H1 (cell line): ENCODE data around the gene MATR3. TPM values are rescaled to one million over a fixed set of nuclear protein-coding genes. Genes with fewer than 3 reads are reported as not detected.

Source experiments
- CTCF ChIA-PET: fragments of 300-600 bp; sonication (Branson Sonifier 250); formaldehyde crosslinking; loops from one replicate; lab custom pipeline; 2021; ENCODE audit not compliant: partially characterized antibody; lab: Charles Lee
- POLR2A ChIA-PET: fragments of 300-600 bp; sonication (Branson Sonifier 250); formaldehyde crosslinking; loops from one replicate; lab custom pipeline; 2021; ENCODE audit warnings: inconsistent platforms; ENCODE audit not compliant: partially characterized antibody; lab: Charles Lee
- DNase-seq, 2 experiments: peaks; one replicate each; pipeline versions ENCODE4 v3.0.0 to v3.0.0-alpha.2; 2010 to 2022; ENCODE audit warnings: low spot score in 2 of 2, low read depth in 1 of 2, mixed read lengths in 1 of 2
- FAIRE-seq: peaks from 2 replicates; lab custom pipeline; 2011; peaks lifted over from hg19 to GRCh38; lab: Jason Lieb, UNC
- H2AFZ ChIP-seq: 2 replicates; pipeline ENCODE4 v1.8.1; 2012; ENCODE audit warnings: low read length, inconsistent platforms
- H2AK5ac ChIP-seq: 2 replicates; pipeline ENCODE4 v1.6.1; 2013; ENCODE audit warnings: low read depth, low read length
- H2BK120ac ChIP-seq: replicated peaks from 2 replicates; pipeline ENCODE3; 2013; ENCODE audit warnings: low read depth, low read length, inconsistent platforms
- H2BK12ac ChIP-seq: 2 replicates; pipeline ENCODE4 v1.6.1; 2013; ENCODE audit warnings: low read depth, low read length
- H2BK15ac ChIP-seq: 2 replicates; pipeline ENCODE4 v1.6.1; 2013; ENCODE audit warnings: low read length
- H2BK20ac ChIP-seq: 2 replicates; pipeline ENCODE4 v1.6.1; 2013; ENCODE audit warnings: low read length
- H2BK5ac ChIP-seq: 2 replicates; pipeline ENCODE4 v1.6.1; 2013; ENCODE audit warnings: low read depth, low read length
- H3K14ac ChIP-seq: 2 replicates; pipeline ENCODE4 v1.6.1; 2013; ENCODE audit warnings: inconsistent platforms; ENCODE audit not compliant: insufficient read length
- H3K18ac ChIP-seq: 2 replicates; pipeline ENCODE4 v1.6.1; 2013; ENCODE audit warnings: low read length; ENCODE audit errors: extremely low read depth
- H3K23ac ChIP-seq: 2 replicates; pipeline ENCODE4 v1.6.1; 2013; ENCODE audit warnings: inconsistent platforms; ENCODE audit not compliant: insufficient read length
- H3K23me2 ChIP-seq: 2 replicates; pipeline ENCODE4 v1.6.1; 2013; ENCODE audit warnings: low read depth, low read length
- H3K27ac ChIP-seq: 2 replicates; pipeline ENCODE4 v1.6.1; 2011; ENCODE audit warnings: low read depth, low read length, inconsistent platforms
- H3K27me3 ChIP-seq, 4 experiments: replicated peaks in 1 of 4; 1 replicate in 1 of 4; 2 replicates in 3 of 4; pipeline versions ENCODE4 v1.6.1 to v1.8.1; 2011 to 2013; ENCODE audit warnings: low read length in 3 of 4, mild to moderate bottlenecking in 3 of 4, inconsistent platforms in 2 of 4, mixed read lengths in 2 of 4, moderate library complexity in 1 of 4; ENCODE audit not compliant: control insufficient read depth in 3 of 4, insufficient read depth in 3 of 4; ENCODE audit errors: extremely low read depth in 1 of 4
- H3K36me3 ChIP-seq, 4 experiments: 2 replicates each; pipeline versions ENCODE4 v1.6.1 to v1.8.1; 2011 to 2013; ENCODE audit warnings: mild to moderate bottlenecking in 4 of 4, low read length in 3 of 4, moderate library complexity in 2 of 4, control low read depth in 1 of 4, inconsistent platforms in 1 of 4; ENCODE audit not compliant: insufficient read depth in 4 of 4, control insufficient read depth in 2 of 4
- H3K4ac ChIP-seq: replicated peaks from 2 replicates; pipeline ENCODE3; 2013; ENCODE audit warnings: low read length, low read depth, mixed read lengths, inconsistent platforms; ENCODE audit not compliant: insufficient read length
- H3K4me1 ChIP-seq, 4 experiments: replicated peaks in 1 of 4; 1 replicate in 1 of 4; 2 replicates in 3 of 4; pipeline versions ENCODE4 v1.6.1 to v1.8.1; 2011 to 2013; ENCODE audit warnings: low read length in 3 of 4, inconsistent platforms in 2 of 4, mixed read lengths in 1 of 4; ENCODE audit not compliant: insufficient read depth in 4 of 4, control insufficient read depth in 3 of 4
- H3K4me2 ChIP-seq, 2 experiments: 2 replicates each; pipeline versions ENCODE4 v1.6.1 to v1.8.1; 2011 to 2013; ENCODE audit warnings: low read depth in 2 of 2, low read length in 2 of 2, control low read depth in 1 of 2, inconsistent platforms in 1 of 2, mild to moderate bottlenecking in 1 of 2; ENCODE audit not compliant: insufficient read depth in 1 of 2
- H3K4me3 ChIP-seq, 4 experiments: fragments of 200-600, 300-600 bp in 1 of 4; sonication (generic), shearing (Covaris generic), sonication (Bioruptor Twin) in 1 of 4; 2 replicates each; pipeline versions ENCODE4 v1.5.1 to v1.8.1; 2011 to 2016; ENCODE audit warnings: low read length in 4 of 4, low read depth in 3 of 4, control low read depth in 2 of 4, inconsistent platforms in 2 of 4, mild to moderate bottlenecking in 2 of 4, mixed read lengths in 1 of 4, moderate library complexity in 1 of 4; ENCODE audit not compliant: insufficient read depth in 2 of 4; ENCODE audit errors: extremely low read depth in 1 of 4
- H3K56ac ChIP-seq: replicated peaks from 2 replicates; pipeline ENCODE3; 2013; ENCODE audit warnings: low read depth, mild to moderate bottlenecking, mixed read lengths, low read length, inconsistent platforms; ENCODE audit not compliant: insufficient read length
- H3K79me1 ChIP-seq: 2 replicates; pipeline ENCODE4 v1.6.1; 2013; ENCODE audit warnings: low read depth, low read length, control low read depth
- H3K79me2 ChIP-seq, 2 experiments: 2 replicates each; pipeline versions ENCODE4 v1.6.1 to v1.8.1; 2012 to 2013; ENCODE audit warnings: low read length in 2 of 2, mild to moderate bottlenecking in 2 of 2, inconsistent platforms in 1 of 2; ENCODE audit not compliant: insufficient read depth in 2 of 2, control insufficient read depth in 1 of 2
- H3K9ac ChIP-seq, 4 experiments: replicated peaks in 1 of 4; 1 replicate in 1 of 4; 2 replicates in 3 of 4; pipeline versions ENCODE4 v1.6.1 to v1.8.1; 2011 to 2013; ENCODE audit warnings: low read depth in 3 of 4, low read length in 3 of 4, control low read depth in 2 of 4, mild to moderate bottlenecking in 2 of 4, moderate library complexity in 2 of 4, inconsistent platforms in 1 of 4; ENCODE audit errors: extremely low read depth in 1 of 4
- H3K9me3 ChIP-seq, 2 experiments: 2 replicates each; pipeline versions ENCODE4 v1.6.1 to v1.8.1; 2012 to 2013; ENCODE audit warnings: mild to moderate bottlenecking in 2 of 2, moderate library complexity in 2 of 2, control low read depth in 1 of 2, inconsistent platforms in 1 of 2, low read depth in 1 of 2, low read length in 1 of 2, mixed read lengths in 1 of 2; ENCODE audit not compliant: insufficient read depth in 2 of 2
- H4K20me1 ChIP-seq, 2 experiments: replicated peaks in 1 of 2; 2 replicates each; pipeline versions ENCODE3 to v1.8.1; 2011 to 2013; ENCODE audit warnings: inconsistent platforms in 2 of 2, low read length in 2 of 2, mild to moderate bottlenecking in 1 of 2; ENCODE audit not compliant: insufficient read depth in 2 of 2, control insufficient read depth in 1 of 2
- H4K5ac ChIP-seq: 2 replicates; pipeline ENCODE4 v1.6.1; 2013; ENCODE audit warnings: low read length, low read depth, mixed read lengths, inconsistent platforms; ENCODE audit not compliant: insufficient read length
- H4K8ac ChIP-seq: 2 replicates; pipeline ENCODE4 v1.8.0; 2013; ENCODE audit warnings: mild to moderate bottlenecking, moderate library complexity, low read length, inconsistent platforms; ENCODE audit not compliant: insufficient read depth; ENCODE audit errors: extremely low read depth
- H4K91ac ChIP-seq: replicated peaks from 2 replicates; pipeline ENCODE3; 2013; ENCODE audit warnings: low read length, mixed read lengths, inconsistent platforms; ENCODE audit not compliant: insufficient read length
- BCL11A ChIP-seq, 2 experiments: IDR thresholded peaks; one replicate each; pipeline ENCODE4 v1.6.1; 2011; ENCODE audit warnings: low read depth in 2 of 2, low read length in 2 of 2, mild to moderate bottlenecking in 2 of 2
- EGR1 ChIP-seq: IDR thresholded peaks from 2 replicates; pipeline ENCODE4 v1.6.1; 2011; ENCODE audit warnings: low read depth, low read length, borderline replicate concordance
- RNF2 ChIP-seq: fragments of 200-900, 300-1000 bp; sonication (generic); IDR thresholded peaks from 2 replicates; pipeline ENCODE4 v1.7.1; 2016; ENCODE audit warnings: borderline replicate concordance, low read depth, mild to moderate bottlenecking, antibody characterized with exemption, low read length; ENCODE audit not compliant: poor library complexity, severe bottlenecking; ENCODE audit errors: missing control alignments
- SP1 ChIP-seq: IDR thresholded peaks from 2 replicates; pipeline ENCODE4 v1.6.1; 2011; ENCODE audit warnings: low read depth, low read length
- TCF12 ChIP-seq: IDR thresholded peaks from 2 replicates; pipeline ENCODE4 v1.6.1; 2011; ENCODE audit warnings: low read depth, mild to moderate bottlenecking, low read length
- WGBS, 2 experiments: shearing (Covaris generic) in 1 of 2; methylation state at CpG; one replicate each; pipeline versions ENCODE4 v1.1.6 to v1.1.7; 2013 to 2015; ENCODE audit warnings: low lambda C conversion rate in 2 of 2, mixed read lengths in 2 of 2, inconsistent platforms in 1 of 2, low coverage in 1 of 2, missing lambda C conversion rate in 1 of 2; ENCODE audit not compliant: insufficient replicate concordance in 2 of 2, insufficient coverage in 1 of 2, insufficient read length in 1 of 2; ENCODE audit errors: extremely low coverage in 1 of 2, missing lambda C conversion rate in 1 of 2; 5-methylcytosine and 5-hydroxymethylcytosine counted together
- polyA plus RNA-seq, 7 experiments: library from polyadenylated mRNA; depleted of rRNA in 3 of 7; stranded (reverse) in 5 of 7; unstranded in 2 of 7; fragments of >200 nt in 5 of 7; fragments of 200-250 nt in 2 of 7; gene quantifications; 1 replicate in 5 of 7; 2 replicates in 1 of 7; 4 replicates in 1 of 7; pipeline versions ENCODE4 v1.2.1 to v1.2.3, GENCODE V29; 2011 to 2013; ENCODE audit warnings: missing spikeins in 2 of 7, mixed read lengths in 2 of 7
- total RNA-seq: library from RNA; stranded (reverse); fragmentation: NEBNext Ultra II Directional; extraction: Animal tissue kit (Norgen Biotek cat#: 25700); gene quantifications from 2 replicates; pipeline ENCODE4 v1.2.1, GENCODE V29; 2021

The MATR3 gene
- total and polyA plus RNA-seq, 2 of the 8 experiments (the other 6 are each of a cell fraction or from before 2014, with no cell fraction given), result 116 to 389 TPM

DNA sequence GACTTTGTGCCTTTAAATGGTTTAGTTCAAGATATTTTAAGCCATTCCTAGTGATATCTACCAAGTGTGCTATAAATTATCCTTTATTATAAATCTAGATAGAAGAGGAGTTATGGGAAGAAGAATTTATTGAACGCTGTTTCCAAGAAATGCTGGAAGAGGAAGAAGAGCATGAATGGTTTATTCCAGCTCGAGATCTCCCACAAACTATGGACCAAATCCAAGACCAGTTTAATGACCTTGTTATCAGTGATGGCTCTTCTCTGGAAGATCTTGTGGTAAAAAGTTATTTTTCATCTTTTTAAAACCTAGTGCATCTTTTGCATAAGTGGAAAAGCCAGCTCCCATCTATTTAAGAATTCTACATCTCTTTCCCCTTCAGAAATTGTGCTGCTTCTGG is 70.9 kb downstream of the MATR3 start:
- H4K91ac ChIP-seq, result no peak overlapping the region
- no peak overlapping the region for H3K9ac ChIP-seq
- H3K9me3 ChIP-seq, result no peaks in the 10 kb centered on the region
- no peaks in the 10 kb centered on the region for H3K4me1 ChIP-seq
- H3K56ac ChIP-seq, result no peak overlapping the region
- H2AK5ac ChIP-seq, result no peak overlapping the region
- peaks cover 0 to 27% of the 10 kb centered on the region in 2 experiments; a peak in 2 of 4 replicates for H3K79me2 ChIP-seq
- no peak overlapping the region for H2BK12ac ChIP-seq
- H3K4me2 ChIP-seq, result no peak overlapping the region
- H4K8ac ChIP-seq, result no peak overlapping the region; the same call in 1 of the 2 replicates
- POLR2A ChIA-PET, result interaction anchor here (0.8 to 2.3 kb wide), 3 partner anchors 9 to 32 kb away, joined by 3 to 8 read pairs (median 5); no protein-coding TSS in a partner anchor
- H3K27me3 ChIP-seq, result no peaks in the 10 kb centered on the region
- no peak overlapping the region for H2AFZ ChIP-seq
- CTCF ChIA-PET, result no interaction called here
- TF ChIP-seq BCL11A (IDR thresholded peaks at IDR 0.05; ENCODE audit: low read depth in 2 of 2, low read length in 2 of 2) (no peak), EGR1 (no peak), SP1 (no peak), RNF2 (no peak), TCF12 (no peak)
- H3K27ac ChIP-seq, result no peak overlapping the region
- FAIRE-seq (no peak), DNase-seq (no peak)
- H2BK120ac ChIP-seq, result no peak overlapping the region
- H3K36me3 ChIP-seq, result peaks cover 21 to 53% (median 42%) of the 10 kb centered on the region in 4 experiments
- no peak overlapping the region for H3K23ac ChIP-seq
- no peaks in the 10 kb centered on the region for H3K23me2 ChIP-seq
- H3K79me1 ChIP-seq, result peaks cover 5% of the 10 kb centered on the region; the same call in 1 of the 2 replicates
- no peak overlapping the region for H4K5ac ChIP-seq
- no peak overlapping the region for H3K4ac ChIP-seq
- no peak overlapping the region for H2BK5ac ChIP-seq
- no peak overlapping the region for H2BK20ac ChIP-seq
- peaks cover 2 to 4% of the 10 kb centered on the region in 2 experiments for H4K20me1 ChIP-seq
- WGBS, 2 experiments, result 89% methylated on average over 2 of the region's 2 CpGs; no CpG with 5 or more reads in 1 of the 2 experiments
- no peak overlapping the region for H2BK15ac ChIP-seq
- no peak overlapping the region for H3K18ac ChIP-seq
- H3K14ac ChIP-seq, result no peak overlapping the region
- no peak overlapping the region for H3K4me3 ChIP-seq
